ENCODE measurements around the gene HSD17B4.
"Not testable (repeated sequence)": the region's sequence is repeated elsewhere in the genome, so short reads cannot be mapped to it uniquely, and the experiment has no call there.

GRCh38 chr5:119480629-119481028, 28.3 kb downstream of the HSD17B4 start:
- not testable (repeated sequence) for TF ChIP-seq POLR2A, CTCF (IDR thresholded peaks at IDR 0.05)

Data from ovary (tissue), 3 donors.